Measurements from ENCODE around the gene TTLL11.

DNA sequence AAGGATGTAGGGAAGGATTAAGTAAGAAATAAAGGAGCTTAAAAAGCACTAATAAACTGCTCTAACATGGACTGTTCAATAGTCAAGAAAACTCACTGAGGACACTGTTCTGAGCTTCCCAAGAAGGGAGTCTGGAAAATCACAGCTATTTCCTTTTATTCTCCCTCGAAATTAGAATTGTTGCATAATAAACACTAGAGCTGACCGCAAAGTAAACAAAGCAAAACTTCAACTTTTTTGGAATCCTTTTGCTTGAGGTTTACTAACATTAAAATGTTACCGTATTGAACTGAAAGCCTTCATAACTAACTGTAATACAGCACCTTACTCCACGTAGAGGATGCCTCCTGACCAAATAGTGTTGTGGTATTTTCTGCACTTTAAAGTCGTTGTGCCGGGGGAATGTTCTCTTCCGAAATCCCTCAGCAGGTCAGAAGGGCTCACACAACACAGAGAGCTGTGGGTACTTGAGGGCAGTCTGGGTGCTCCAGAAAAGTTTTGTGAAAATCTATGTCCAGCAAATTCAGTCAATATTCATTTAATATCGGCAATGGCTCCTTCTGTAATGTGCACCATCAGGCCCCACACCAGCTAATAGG lies 59.2 kb downstream of the TTLL11 start:
- no peak for TF ChIP-seq CTCF (IDR thresholded peaks at IDR 0.05)
- no peak for TF ChIP-seq ZFX (IDR thresholded peaks at IDR 0.05; ENCODE audit: borderline replicate concordance)

Data from 22Rv1 (cell line).